ENCODE measurements around the gene TRAF7.

The TRAF7 gene

GRCh38 chr16:2166263-2167067, 10.9 kb downstream of the TRAF7 start:
- no peak for DNase-seq

- no peak for DNase-seq
Observed at GRCh38 chr16:2167068-2167638, 11.6 kb downstream of the TRAF7 start.

- no peak for DNase-seq
Observed at GRCh38 chr16:2170080-2170479, 14.5 kb downstream of the TRAF7 start.

GRCh38 chr16:2170587-2171435, 15.2 kb downstream of the TRAF7 start:
- DNase-seq = no peak

- DNase-seq = no peak
Observed at GRCh38 chr16:2171601-2172178, 16.1 kb downstream of the TRAF7 start.

GRCh38 chr16:2172688-2173335, 17.2 kb downstream of the TRAF7 start:
- DNase-seq = no peak

GRCh38 chr16:2173366-2173765, 17.8 kb downstream of the TRAF7 start:
- no peak for DNase-seq

GRCh38 chr16:2173916-2174315, 18.3 kb downstream of the TRAF7 start:
- no peak for DNase-seq

GRCh38 chr16:2174396-2175131, 19.0 kb downstream of the TRAF7 start:
- DNase-seq = no peak

GRCh38 chr16:2175454-2175853, 19.9 kb downstream of the TRAF7 start:
- DNase-seq = no peak

- no peak for DNase-seq
Observed at GRCh38 chr16:2176047-2176446, 20.5 kb downstream of the TRAF7 start.

GRCh38 chr16:2177101-2177500, 21.5 kb downstream of the TRAF7 start:
- no peak for DNase-seq

GRCh38 chr16:2177561-2177960, 22.0 kb downstream of the TRAF7 start:
- no peak for DNase-seq

GRCh38 chr16:2178321-2179106, 22.9 kb downstream of the TRAF7 start:
- no peak for DNase-seq

- DNase-seq = no peak
Observed at GRCh38 chr16:2179107-2179501, 23.5 kb downstream of the TRAF7 start.

GRCh38 chr16:2179576-2179975, 24.0 kb downstream of the TRAF7 start:
- DNase-seq = no peak

GRCh38 chr16:2180461-2180860, 24.9 kb downstream of the TRAF7 start:
- no peak for DNase-seq

- no peak for DNase-seq
Observed at GRCh38 chr16:2180962-2181923, 25.7 kb downstream of the TRAF7 start.

- DNase-seq = no peak
Observed at GRCh38 chr16:2181952-2182351, 26.4 kb downstream of the TRAF7 start.

- no peak for DNase-seq
Observed at GRCh38 chr16:2183671-2184070, 28.1 kb downstream of the TRAF7 start.

All from NCI-H524 (cell line).